Measurements from ENCODE around the gene PSAPL1. TPM values are rescaled to one million over a fixed set of nuclear protein-coding genes. Genes with fewer than 3 reads are reported as not detected.

PSAPL1 gene
- polyA plus RNA-seq, 3 donors, result 0.04 TPM; not detected in 2

- no peak for DNase-seq
Observed at GRCh38 chr4:7431696-7432530, 2.8 kb downstream of the PSAPL1 start.

- no peak for DNase-seq
Observed at GRCh38 chr4:7430965-7431695, 3.6 kb downstream of the PSAPL1 start.

DNA sequence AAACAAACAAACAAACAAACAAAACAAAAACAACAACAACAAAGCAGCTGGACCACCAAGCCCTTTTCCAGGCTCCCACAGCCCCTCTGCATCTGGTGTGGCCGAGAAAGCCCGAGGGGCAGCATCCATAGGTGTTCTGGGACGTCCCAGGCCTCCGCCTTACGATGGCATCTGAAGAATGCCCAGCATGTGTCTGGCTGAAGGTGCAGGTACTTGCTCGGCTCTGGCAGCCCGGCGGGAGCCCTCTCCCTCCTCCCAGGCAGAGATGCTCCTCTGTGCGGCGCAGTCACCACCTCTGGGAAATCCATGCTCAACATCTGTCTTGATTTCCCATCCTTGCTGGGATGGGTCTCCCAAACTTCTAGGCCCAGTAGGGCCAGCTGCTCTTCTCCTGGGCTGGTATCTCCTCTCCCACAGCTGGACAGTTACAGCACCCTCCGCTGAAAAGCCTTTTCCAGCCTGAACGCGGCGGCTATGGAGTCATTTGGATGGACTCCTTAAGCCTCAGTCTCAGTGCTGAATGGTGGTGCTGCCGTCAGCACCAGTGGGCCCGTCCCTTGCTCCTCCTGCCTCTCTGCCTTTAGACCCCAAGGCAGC lies 4.3 kb downstream of the PSAPL1 start:
- no peak for DNase-seq

- no peak for DNase-seq
Observed at GRCh38 chr4:7429601-7430078, 5.1 kb downstream of the PSAPL1 start.

- no peak for DNase-seq
Observed at GRCh38 chr4:7429069-7429416, 5.7 kb downstream of the PSAPL1 start.

GRCh38 chr4:7428261-7429068 lies 6.3 kb downstream of the PSAPL1 start:
- DNase-seq, result no peak

GRCh38 chr4:7427831-7428260 lies 6.9 kb downstream of the PSAPL1 start:
- DNase-seq, result no peak

DNA sequence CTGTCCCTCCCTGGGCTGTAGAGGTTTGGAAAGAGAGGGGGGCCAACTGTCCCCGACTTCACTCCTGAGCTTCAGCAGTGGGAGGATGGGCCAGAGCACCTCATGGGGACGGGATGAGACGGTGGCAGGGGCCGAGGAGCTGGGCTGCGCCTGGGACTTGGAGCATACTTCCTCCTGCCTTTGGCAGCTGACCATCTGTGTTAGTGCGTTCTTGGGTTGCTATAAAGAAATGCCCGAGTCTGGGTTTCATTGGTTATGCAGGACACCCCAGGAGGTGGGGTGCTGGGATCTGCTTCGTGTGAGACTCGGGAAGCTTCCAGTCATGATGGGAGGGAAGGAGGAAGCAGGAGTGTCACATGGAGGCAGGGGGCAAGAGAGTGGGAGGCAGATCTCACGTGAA lies 7.4 kb downstream of the PSAPL1 start:
- no peak for DNase-seq

GRCh38 chr4:7426525-7427171 lies 8.1 kb downstream of the PSAPL1 start:
- DNase-seq, result no peak

DNA sequence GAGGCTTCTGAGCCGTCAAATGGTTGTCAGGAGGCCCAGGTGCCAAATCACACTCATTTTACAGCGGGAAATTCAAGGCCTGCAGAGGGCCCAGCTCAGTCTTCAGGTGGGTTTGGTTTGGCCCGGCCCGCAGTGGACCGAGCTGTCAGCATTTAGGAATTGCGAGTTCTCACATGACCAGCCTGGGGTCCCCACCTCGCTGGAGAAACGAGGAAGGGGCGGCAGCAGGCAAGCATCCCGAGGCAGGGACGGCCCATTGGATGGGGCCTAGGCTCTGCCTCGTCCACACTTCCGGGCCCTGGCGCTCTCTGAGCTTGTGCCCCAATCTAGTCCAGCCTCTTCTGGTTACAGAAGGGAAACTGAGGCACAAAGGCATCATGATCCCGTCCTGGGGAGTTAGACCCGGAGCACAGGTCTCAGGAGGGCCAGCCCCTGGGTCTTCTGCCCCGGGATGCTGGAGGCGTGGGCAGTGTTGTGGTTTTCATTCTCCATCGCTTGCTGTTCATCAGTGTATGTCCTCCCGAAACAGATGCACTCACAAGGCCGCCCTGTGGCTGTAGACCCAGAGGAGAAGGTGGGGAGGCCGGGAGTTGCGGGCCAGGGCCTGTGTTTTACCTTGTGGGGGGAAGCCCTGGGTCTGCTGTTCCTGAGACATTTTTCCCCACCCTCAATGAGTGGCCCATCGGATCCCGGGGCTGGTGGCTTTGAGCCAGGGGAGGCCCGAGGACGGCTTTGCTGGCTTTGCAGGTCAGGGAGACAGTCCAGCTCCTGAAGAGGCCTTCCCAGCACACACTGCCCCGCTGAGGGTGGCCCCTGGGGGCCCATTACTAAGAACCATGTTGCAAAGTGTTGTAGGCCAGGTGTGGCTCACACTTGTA lies 8.9 kb downstream of the PSAPL1 start:
- DNase-seq, result no peak

- no peak for DNase-seq
Observed at GRCh38 chr4:7425124-7425523, 9.6 kb downstream of the PSAPL1 start.

DNA sequence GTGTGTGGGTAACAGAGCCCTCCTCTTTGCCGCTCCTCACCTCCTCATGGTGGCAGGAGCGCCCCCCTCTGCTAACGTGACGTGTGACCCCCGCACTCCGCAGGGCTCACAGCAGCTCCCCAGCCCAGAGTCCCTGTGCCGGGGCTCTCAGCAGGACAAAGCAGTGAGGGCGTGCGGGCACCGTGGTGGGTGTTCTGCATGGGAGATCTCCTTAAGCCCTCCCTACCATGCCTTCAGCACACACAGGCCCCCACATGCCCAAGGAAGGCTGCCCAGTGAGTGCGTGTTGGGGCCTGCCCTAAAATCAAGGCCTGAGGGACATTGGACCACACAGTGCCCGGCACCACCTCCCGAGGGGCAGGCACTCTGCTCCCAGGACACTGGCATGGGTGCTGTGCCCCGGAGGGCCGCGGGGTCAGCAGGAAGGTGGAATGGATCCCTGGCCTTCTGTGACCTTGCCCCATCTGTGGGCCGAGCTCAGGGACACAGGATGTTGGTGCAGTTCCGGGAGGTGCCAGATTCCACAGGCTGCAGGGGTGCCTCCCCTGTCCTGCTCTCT lies 10.1 kb downstream of the PSAPL1 start:
- no peak for DNase-seq

- DNase-seq, result no peak
Observed at GRCh38 chr4:7423801-7424552, 10.8 kb downstream of the PSAPL1 start.

GRCh38 chr4:7423391-7423790 lies 11.3 kb downstream of the PSAPL1 start:
- DNase-seq, result no peak

- no peak for DNase-seq
Observed at GRCh38 chr4:7422898-7423180, 11.9 kb downstream of the PSAPL1 start.

DNA sequence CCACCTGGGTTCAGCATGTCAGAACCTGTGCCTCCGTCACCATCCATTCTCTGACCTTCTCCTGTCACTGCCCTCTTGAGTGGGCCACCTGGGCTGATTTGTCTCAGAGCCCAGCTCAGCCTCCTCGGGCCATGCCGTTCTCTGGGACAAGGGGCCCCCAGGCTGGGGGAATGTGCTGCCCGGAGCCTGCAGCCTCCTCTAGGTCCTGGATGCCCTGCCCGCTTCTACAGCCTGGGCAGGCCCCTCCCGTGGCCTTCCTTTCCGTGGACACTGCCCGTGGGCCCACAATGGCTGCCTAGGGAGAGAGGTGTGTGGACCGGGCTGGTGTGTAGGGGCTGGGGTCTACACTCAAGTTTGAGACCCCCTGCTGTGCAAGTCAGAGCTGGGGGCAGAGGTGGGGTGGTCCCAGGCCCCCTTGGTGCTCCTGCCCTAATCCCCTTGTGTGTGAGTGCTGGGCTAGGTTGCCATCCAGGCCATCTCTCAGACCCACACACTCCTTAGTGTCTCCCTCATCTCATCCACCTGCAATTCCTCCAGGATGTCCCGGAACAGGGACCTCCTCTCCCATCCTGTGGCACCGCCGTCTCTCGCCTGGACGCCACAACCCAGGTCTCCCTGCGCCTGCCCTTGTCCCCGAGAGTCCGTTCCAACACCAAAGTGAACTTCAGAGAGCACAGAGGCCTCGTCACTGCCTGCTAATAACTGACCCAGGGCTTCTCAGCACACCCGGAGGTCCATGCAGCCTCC lies 12.4 kb downstream of the PSAPL1 start:
- no peak for DNase-seq

GRCh38 chr4:7421356-7422150 lies 13.2 kb downstream of the PSAPL1 start:
- no peak for DNase-seq

DNA sequence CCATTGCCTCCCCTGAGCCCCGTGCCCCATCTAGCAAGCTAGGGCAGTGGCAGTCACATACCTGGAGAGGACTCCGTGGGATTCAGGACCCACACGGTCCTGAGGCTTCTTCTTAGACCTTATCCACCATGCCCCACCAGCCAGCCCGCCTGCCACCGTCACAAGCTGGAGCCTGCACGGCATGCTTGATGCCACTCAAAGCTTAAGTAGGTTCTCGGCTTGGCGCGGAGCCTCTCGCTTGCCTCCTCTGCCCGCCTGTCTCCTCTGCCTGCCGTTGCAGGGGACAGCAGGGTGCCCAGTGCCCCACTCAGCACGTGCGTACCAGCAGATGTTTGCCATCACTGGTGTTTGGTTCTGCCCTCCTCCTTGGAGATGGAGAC lies 14.1 kb downstream of the PSAPL1 start:
- DNase-seq, result no peak
